ENCODE data around the gene METRN.

Gene METRN

GRCh38 chr16:693364-693763 lies 21.6 kb upstream of the METRN start:
- no peak for DNase-seq

- no peak for DNase-seq
These were observed 21.2 kb upstream of the METRN start for GRCh38 chr16:693766-694165.

GRCh38 chr16:694187-694862 lies 20.6 kb upstream of the METRN start:
- no peak for DNase-seq

GRCh38 chr16:694863-695354 lies 20.0 kb upstream of the METRN start:
- DNase-seq = peak in 1 of 4 experiments; percentile 26

DNA sequence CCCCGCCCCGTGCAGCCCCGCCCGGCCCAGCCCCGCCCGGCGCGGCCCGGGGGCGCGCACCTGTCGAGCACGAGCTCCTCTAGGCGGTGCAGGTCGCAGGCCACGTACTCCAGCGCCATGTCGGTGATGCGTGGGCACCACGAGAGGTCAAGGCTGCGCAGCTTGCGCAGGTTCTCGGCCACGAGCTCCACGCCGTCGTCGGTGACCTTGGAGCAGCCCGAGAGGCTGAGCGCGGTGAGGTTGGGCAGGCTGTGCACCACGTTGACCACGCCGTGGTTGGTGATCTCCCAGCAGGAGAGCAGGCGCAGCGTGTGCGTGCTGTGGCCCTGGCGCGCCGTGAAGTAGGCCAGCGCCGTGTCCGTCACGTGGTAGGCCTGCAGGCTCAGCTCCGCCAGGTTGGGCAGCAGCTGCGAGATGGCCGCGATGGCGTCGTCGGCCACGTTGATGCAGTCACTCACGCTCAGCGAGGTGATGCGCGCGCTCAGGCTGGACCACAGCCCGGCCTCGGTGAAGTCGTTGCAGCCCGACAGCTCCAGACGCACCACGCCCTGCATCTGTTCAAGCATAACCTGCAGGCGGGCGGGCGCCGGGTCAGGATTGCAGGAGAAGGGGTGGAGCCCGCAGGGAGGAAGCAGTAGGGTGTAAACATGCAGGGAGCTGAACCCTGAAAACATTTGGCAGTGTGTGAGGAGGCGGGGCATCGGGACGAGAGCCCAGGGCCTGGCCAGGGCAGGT lies 19.4 kb upstream of the METRN start:
- DNase-seq = peak in 3 of 4 experiments; percentile 51 to 68 (median 65)

GRCh38 chr16:698911-699671 lies 15.8 kb upstream of the METRN start:
- no peak for DNase-seq

GRCh38 chr16:700684-701584 lies 14.0 kb upstream of the METRN start:
- DNase-seq = peak in 2 of 4 experiments; percentile 24 to 30

DNA sequence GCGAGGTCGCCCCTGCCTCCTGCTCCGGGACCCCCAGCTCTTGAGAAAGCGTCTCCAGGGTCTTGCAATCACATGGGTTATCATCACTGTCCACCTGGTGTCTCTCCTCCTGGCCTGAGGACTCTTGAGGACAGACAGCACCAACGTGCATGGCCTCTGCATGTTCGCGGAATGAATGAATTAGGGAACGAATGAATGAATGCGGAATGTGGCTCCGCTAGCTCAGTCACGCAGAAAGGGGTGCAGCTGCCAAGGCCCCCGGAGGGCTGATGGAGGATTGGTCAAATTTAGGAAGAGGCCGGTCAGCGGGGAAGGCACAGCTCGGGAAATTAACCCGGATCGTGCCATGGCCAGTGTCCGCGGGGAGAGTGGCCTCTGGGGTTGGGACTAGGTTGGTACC lies 12.6 kb upstream of the METRN start:
- no peak for DNase-seq

DNA sequence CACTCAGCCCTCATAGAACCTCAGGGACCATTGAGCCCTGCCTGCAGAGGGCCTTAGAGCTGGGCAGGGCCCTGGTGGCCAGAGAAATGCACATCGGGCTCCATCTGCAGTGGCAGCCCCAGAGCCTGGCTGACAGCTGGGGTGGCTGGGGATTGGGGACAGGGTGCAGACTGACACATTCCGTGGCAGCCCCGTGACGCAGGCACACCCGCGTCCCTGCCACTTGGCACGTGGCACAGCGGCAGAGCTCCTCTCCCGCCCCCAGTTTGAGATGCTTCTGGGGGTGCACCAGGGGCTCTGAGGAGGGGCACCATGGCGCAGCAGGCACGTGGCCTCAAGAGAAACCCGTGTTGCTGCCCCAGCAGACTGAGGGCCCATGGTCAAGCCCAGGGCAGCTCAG lies 11.5 kb upstream of the METRN start:
- no peak for DNase-seq

DNA sequence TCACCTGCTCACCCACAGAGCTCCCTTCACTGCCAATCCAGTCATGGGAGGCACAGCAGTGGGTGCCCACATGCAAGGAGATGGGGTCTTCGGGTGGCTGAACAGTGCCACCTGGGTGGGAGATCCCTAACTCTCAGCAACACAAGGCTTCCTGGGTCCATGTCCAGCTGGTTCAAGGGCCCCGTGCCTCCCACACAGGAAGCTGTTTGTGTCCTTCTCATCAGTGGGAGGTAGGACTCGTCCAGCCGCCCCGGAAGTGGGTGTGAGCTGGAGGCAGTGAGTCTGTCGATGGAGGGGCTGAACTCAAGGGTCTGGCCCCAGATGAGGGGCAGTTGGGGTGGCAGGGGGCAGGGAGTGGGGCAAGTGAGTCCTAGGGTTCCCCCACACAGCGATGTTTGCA lies 10.9 kb upstream of the METRN start:
- no peak for DNase-seq

DNA sequence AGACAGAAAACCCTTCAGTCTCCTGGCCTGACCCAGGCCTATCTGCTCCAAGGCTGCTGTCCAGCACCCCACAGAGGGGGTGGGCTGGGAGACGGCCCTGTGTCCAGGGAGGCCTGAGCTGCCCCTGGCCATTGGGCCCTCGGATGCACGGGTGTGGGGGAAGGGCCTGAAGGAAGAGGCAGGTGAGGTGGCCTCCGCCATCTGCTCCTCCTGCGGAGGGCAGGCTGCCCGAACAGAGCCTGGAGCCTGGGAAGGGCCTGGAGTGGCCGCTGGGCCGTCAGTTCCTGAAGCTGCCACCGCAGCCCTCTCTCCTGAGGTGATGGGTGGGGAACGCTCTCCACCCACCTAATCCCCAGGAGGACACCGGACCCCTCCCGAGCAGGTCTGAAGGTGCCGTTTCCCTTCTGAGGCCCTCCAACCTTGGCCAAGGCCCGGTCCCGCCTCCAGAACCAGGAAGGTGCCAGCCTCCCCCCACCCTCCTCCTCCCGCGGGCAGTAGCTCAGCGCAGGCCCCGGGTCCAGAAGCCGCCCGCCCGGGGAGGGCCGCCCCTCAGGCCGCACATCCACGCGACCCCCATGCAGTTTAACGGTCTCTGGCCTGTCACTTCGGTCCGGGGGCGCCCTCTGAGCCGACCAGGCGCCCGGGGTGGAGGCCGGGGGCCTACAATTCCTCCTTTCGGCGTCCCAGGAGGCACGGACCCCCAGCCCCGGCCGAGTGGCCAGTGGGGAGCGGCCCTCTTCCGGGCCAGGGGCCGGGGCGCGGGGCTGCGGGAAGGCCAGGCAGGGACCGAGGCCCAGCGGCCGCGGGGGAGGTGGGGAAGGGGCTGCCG lies 10.2 kb upstream of the METRN start:
- DNase-seq = no peak

- DNase-seq = no peak
These were observed 9.3 kb upstream of the METRN start, which contains the start of gene FBXL16 for GRCh38 chr16:705431-706188. Gene FBXL16, minus strand, starts transcription at chr16:705801. Its CDS starts 8,396 bp downstream, at chr16:697405.

GRCh38 chr16:706189-707061 lies 8.5 kb upstream of the METRN start:
- no peak for DNase-seq

DNA sequence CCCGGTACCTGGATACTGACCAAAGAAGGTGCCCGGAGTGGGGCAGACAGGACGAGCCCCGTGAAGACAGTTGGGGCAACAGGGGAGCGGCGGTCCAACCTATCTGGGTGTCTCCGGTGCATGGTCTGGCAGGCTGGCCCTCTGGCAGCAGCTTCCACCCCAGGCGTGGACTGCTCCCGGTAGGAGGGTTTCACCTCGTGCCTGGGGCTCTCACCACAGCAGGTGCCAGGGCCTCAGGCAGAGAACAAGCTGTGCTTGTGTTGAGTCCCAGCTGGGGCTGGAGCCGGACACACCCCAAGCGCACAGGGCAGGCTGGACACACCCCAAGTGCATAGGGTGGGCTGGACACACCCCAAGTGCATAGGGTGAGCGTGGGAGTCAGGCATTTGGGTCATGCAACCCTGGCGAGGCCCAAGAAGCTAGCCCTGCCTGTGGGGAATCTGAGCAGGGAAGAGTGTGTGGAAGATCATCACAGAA lies 7.8 kb upstream of the METRN start:
- DNase-seq = no peak

DNA sequence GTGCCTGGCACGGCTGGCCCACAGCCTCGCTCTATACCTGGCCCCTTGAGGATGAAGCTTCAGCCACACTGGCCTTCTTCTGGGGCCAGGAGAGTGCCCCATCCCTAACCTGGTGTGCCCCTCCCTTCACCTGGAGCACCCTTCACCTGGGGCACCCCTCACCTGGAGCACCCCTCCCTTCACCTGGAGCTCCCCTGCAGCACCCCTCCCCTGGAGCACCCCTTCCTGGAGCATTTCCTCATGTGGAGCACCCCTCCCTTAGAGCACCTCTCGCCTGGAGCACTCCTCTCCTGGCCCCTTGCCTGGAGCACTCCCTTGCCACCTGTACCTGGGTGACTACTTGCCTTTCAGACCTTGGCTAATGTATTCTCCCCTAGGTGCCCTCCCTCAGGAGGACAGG lies 6.9 kb upstream of the METRN start:
- no peak for DNase-seq

- DNase-seq = no peak
These were observed 6.0 kb upstream of the METRN start for GRCh38 chr16:708959-709358.

- DNase-seq = no peak
These were observed 5.1 kb upstream of the METRN start for GRCh38 chr16:709566-710499.

DNA sequence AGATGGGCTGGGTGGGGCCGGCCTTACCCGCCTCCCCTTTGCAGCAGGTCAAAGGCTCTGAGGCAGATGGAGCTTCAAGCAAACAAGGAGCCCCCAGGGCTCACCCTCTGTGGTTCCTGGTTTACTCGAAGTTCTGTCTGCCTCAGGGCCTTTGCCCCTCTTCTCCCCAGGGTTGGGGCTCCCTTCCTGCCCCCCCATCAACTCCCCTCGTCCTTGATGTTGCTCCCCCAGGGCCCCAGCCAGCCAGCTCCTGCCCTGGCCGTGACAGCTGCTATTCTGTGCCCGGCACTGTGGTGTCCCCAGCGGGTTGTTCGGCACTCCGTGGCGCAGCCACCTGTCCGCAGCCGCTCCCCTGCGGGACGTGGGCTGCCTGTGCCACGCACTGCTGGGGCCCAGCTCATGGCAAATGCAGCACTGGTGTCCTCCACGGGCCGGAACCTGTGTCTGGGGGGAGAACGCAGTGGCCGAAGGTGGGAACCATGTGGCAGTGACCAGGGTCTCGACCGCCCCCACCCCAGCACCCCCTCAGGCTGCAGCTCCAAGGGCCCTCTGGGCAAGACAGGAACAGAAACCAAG lies 4.3 kb upstream of the METRN start:
- DNase-seq = no peak

Measured in activated CD4-positive, CD25-positive, alpha-beta regulatory T cell (primary cell).